HepG2 (cell line): ENCODE measurements around the gene CCR3.

Experiments used
- CTCF ChIP-seq: sonication (generic); formaldehyde crosslinking; IDR thresholded peaks from 2 replicates; pipeline ENCODE4 v1.5.0; 2020; ENCODE audit warnings: mild to moderate bottlenecking, missing genetic modification reagents, moderate library complexity
- NONO ChIP-seq, 2 experiments: fragments of 450-650 bp in 1 of 2; sonication (generic) in 1 of 2; formaldehyde crosslinking in 1 of 2; IDR thresholded peaks in 1 of 2; conservative IDR thresholded peaks in 1 of 2; 2 replicates each; pipeline versions ENCODE4 v1.6.1 to v1.8.0; 2017 to 2022; ENCODE audit warnings: mild to moderate bottlenecking in 1 of 2, missing genetic modification reagents in 1 of 2, moderate library complexity in 1 of 2
- RFX1 ChIP-seq: fragments of 450-650 bp; IDR thresholded peaks from 2 replicates; pipeline ENCODE4 v1.6.1; 2017
- YEATS4 ChIP-seq: sonication (generic); formaldehyde crosslinking; IDR thresholded peaks from 2 replicates; pipeline ENCODE4 v1.4.0; 2020; ENCODE audit warnings: missing genetic modification reagents, borderline replicate concordance

GRCh38 chr3:46245146-46245545, 2.9 kb downstream of the CCR3 start:
- no peak for TF ChIP-seq NONO (IDR thresholded peaks at IDR 0.05)
- TF ChIP-seq NONO (CRISPR knock-in tag; conservative IDR thresholded peaks at IDR 0.05), result no peak
- TF ChIP-seq CTCF (CRISPR knock-in tag), result no peak
- TF ChIP-seq YEATS4 (CRISPR knock-in tag), result no peak
- no peak for TF ChIP-seq RFX1
